Measurements from ENCODE around the gene CRB3.

The CRB3 gene

GRCh38 chr19:6455924-6456323 is 8.1 kb upstream of the CRB3 start:
- DNase-seq = no peak
- Histone ChIP-seq H3K23ac (ENCODE audit: low read length in 2 of 2) (no peak overlapping the region), H3K79me1 (replicated peaks; ENCODE audit: low read length, poor library complexity, severe bottlenecking) (peaks cover 21% of the 10 kb centered on the region), H2BK5ac (ENCODE audit: low read depth, low read length, poor library complexity, severe bottlenecking) (no peak overlapping the region), H3K27ac (ENCODE audit: low read length, poor library complexity, severe bottlenecking) (no peak overlapping the region), H3K4me3 (ENCODE audit: insufficient read depth in 1 of 2, low read depth in 1 of 2, low read length in 2 of 2) (no peak overlapping the region), H3K9ac (ENCODE audit: low read length) (no peak overlapping the region), H3K4me1 (ENCODE audit: control insufficient read depth, insufficient read depth, low read depth, low read length) (peaks cover 17% of the 10 kb centered on the region), H3K14ac (ENCODE audit: low read length in 2 of 2) (no peak overlapping the region), H2AFZ (ENCODE audit: low read depth, low read length) (no peak overlapping the region), H3K4ac (ENCODE audit: low read depth in 1 of 2, low read length in 2 of 2) (no peak overlapping the region), H4K8ac (ENCODE audit: low read length) (no peak overlapping the region), H2BK120ac (ENCODE audit: low read depth, low read length) (no peak overlapping the region), H2AK5ac (ENCODE audit: low read length, severe bottlenecking) (no peak overlapping the region), H4K91ac (ENCODE audit: low read length) (no peak overlapping the region), H3K18ac (ENCODE audit: low read depth in 1 of 2, low read length in 2 of 2) (no peak overlapping the region), H3K27me3 (ENCODE audit: control insufficient read depth in 1 of 2, insufficient read depth in 1 of 2, low read length in 2 of 2) (no peaks in the 10 kb centered on the region), H2BK12ac (ENCODE audit: low read length in 2 of 2) (no peak overlapping the region), H2BK15ac (ENCODE audit: low read depth, poor library complexity, severe bottlenecking) (no peak overlapping the region), H3K4me2 (ENCODE audit: low read length, poor library complexity, severe bottlenecking) (no peak overlapping the region), H3K9me3 (ENCODE audit: control insufficient read depth, low read length) (peaks cover 28% of the 10 kb centered on the region), H3K36me3 (ENCODE audit: control insufficient read depth in 1 of 2, insufficient read depth in 2 of 2, low read depth in 1 of 2, low read length in 2 of 2) (peaks cover 28 to 52% of the 10 kb centered on the region in 2 experiments)
- 97% methylated on average over 15 of the region's 15 CpGs for WGBS

GRCh38 chr19:6457958-6458694 is 5.9 kb upstream of the CRB3 start:
- H3K36me3 ChIP-seq (ENCODE audit: control insufficient read depth in 1 of 2, insufficient read depth in 2 of 2, low read depth in 1 of 2, low read length in 2 of 2) = peaks cover 24 to 38% of the 10 kb centered on the region in 2 experiments
- no peak overlapping the region for H2AK5ac ChIP-seq (ENCODE audit: low read length, severe bottlenecking)
- no peak overlapping the region for H3K27ac ChIP-seq (ENCODE audit: low read length, poor library complexity, severe bottlenecking)
- no peak overlapping the region for H3K4ac ChIP-seq (ENCODE audit: low read depth in 1 of 2, low read length in 2 of 2)
- peaks cover 21% of the 10 kb centered on the region for H3K79me1 ChIP-seq (replicated peaks; ENCODE audit: low read length, poor library complexity, severe bottlenecking)
- no peak overlapping the region for H2BK15ac ChIP-seq (ENCODE audit: low read depth, poor library complexity, severe bottlenecking)
- H3K9me3 ChIP-seq (ENCODE audit: control insufficient read depth, low read length) = peaks cover 22% of the 10 kb centered on the region
- H3K18ac ChIP-seq (ENCODE audit: low read depth in 1 of 2, low read length in 2 of 2) = peak overlapping the region in 1 of 2 experiments; percentile 21
- H3K9ac ChIP-seq (ENCODE audit: low read length) = no peak overlapping the region
- H3K4me2 ChIP-seq (ENCODE audit: low read length, poor library complexity, severe bottlenecking) = peak overlapping the region; percentile 99
- peaks cover 17% of the 10 kb centered on the region for H3K4me1 ChIP-seq (ENCODE audit: control insufficient read depth, insufficient read depth, low read depth, low read length)
- H3K4me3 ChIP-seq (ENCODE audit: insufficient read depth in 1 of 2, low read depth in 1 of 2, low read length in 2 of 2) = no peak overlapping the region
- no peak overlapping the region for H2BK5ac ChIP-seq (ENCODE audit: low read depth, low read length, poor library complexity, severe bottlenecking)
- H3K23ac ChIP-seq (ENCODE audit: low read length in 2 of 2) = peak overlapping the region in 1 of 2 experiments; percentile 40
- no peak overlapping the region for H3K14ac ChIP-seq (ENCODE audit: low read length in 2 of 2)
- H2BK12ac ChIP-seq (ENCODE audit: low read length in 2 of 2) = peak overlapping the region in 1 of 2 experiments; percentile 13
- peaks cover 0 to 6% of the 10 kb centered on the region in 2 experiments for H3K27me3 ChIP-seq (ENCODE audit: control insufficient read depth in 1 of 2, insufficient read depth in 1 of 2, low read length in 2 of 2)
- no peak overlapping the region for H2AFZ ChIP-seq (ENCODE audit: low read depth, low read length)
- whole genome bisulfite sequencing = 84% methylated on average over 12 of the region's 17 CpGs
- no peak for DNase-seq
- H4K8ac ChIP-seq (ENCODE audit: low read length) = no peak overlapping the region
- H4K91ac ChIP-seq (ENCODE audit: low read length) = no peak overlapping the region
- no peak overlapping the region for H2BK120ac ChIP-seq (ENCODE audit: low read depth, low read length)

GRCh38 chr19:6458695-6459261 is 5.3 kb upstream of the CRB3 start:
- Histone ChIP-seq H3K9me3 (ENCODE audit: control insufficient read depth, low read length) (peaks cover 16% of the 10 kb centered on the region), H2AFZ (ENCODE audit: low read depth, low read length) (peak overlapping the region; percentile 61), H3K4ac (ENCODE audit: low read depth in 1 of 2, low read length in 2 of 2) (peak overlapping the region in 1 of 2 experiments; percentile 67), H3K23ac (ENCODE audit: low read length in 2 of 2) (peak overlapping the region in 1 of 2 experiments; percentile 59), H3K9ac (ENCODE audit: low read length) (peak overlapping the region; percentile 57), H2BK15ac (ENCODE audit: low read depth, poor library complexity, severe bottlenecking) (no peak overlapping the region), H3K36me3 (ENCODE audit: control insufficient read depth in 1 of 2, insufficient read depth in 2 of 2, low read depth in 1 of 2, low read length in 2 of 2) (peaks cover 19 to 32% of the 10 kb centered on the region in 2 experiments), H3K18ac (ENCODE audit: low read depth in 1 of 2, low read length in 2 of 2) (peak overlapping the region in 1 of 2 experiments; percentile 85), H3K14ac (ENCODE audit: low read length in 2 of 2) (peak overlapping the region in 1 of 2 experiments; percentile 94), H2BK12ac (ENCODE audit: low read length in 2 of 2) (peak overlapping the region in 1 of 2 experiments; percentile 47), H3K4me2 (ENCODE audit: low read length, poor library complexity, severe bottlenecking) (peak overlapping the region; percentile 99), H4K91ac (ENCODE audit: low read length) (no peak overlapping the region), H3K27me3 (ENCODE audit: control insufficient read depth in 1 of 2, insufficient read depth in 1 of 2, low read length in 2 of 2) (peaks cover 0 to 8% of the 10 kb centered on the region in 2 experiments), H2BK120ac (ENCODE audit: low read depth, low read length) (no peak overlapping the region), H4K8ac (ENCODE audit: low read length) (peak overlapping the region; percentile 8), H2AK5ac (ENCODE audit: low read length, severe bottlenecking) (no peak overlapping the region), H3K4me1 (ENCODE audit: control insufficient read depth, insufficient read depth, low read depth, low read length) (peaks cover 18% of the 10 kb centered on the region), H3K79me1 (replicated peaks; ENCODE audit: low read length, poor library complexity, severe bottlenecking) (peaks cover 21% of the 10 kb centered on the region), H2BK5ac (ENCODE audit: low read depth, low read length, poor library complexity, severe bottlenecking) (no peak overlapping the region), H3K27ac (ENCODE audit: low read length, poor library complexity, severe bottlenecking) (no peak overlapping the region), H3K4me3 (ENCODE audit: insufficient read depth in 1 of 2, low read depth in 1 of 2, low read length in 2 of 2) (peak overlapping the region; percentile 78 to 88)
- no peak for DNase-seq
- 39% methylated on average over 14 of the region's 16 CpGs for WGBS
